PFSK-1 (cell line): ENCODE results near the gene RAPGEF2.

ENCODE experiments used
- POLR2AphosphoS5 ChIP-seq: IDR thresholded peaks from 2 replicates; pipeline ENCODE4 v1.6.1; 2012; ENCODE audit warnings: low read depth, mild to moderate bottlenecking, control low read depth, low read length, moderate library complexity
- TAF1 ChIP-seq: IDR thresholded peaks from 2 replicates; pipeline ENCODE4 v1.6.1; 2012; ENCODE audit warnings: low read length, control low read depth, borderline replicate concordance; ENCODE audit not compliant: insufficient read depth

DNA sequence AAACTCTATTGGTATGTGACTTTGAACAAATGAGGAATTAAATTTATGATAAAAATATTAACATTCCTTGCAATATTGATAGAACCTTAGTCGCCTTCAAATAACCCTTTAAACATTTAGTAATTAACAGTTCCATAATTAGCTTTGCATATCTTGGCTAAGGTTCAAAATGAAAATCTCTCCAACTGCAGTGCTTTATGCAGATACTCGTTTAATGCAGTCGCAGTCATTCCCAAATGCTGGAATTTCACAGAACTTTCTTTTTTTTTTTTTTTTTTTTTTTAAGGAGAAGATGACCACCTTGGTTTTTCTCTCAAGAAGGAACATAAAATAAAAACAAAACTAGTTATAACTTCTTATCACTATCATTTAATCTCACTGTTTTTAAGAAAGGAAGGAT lies 5.2 kb downstream of the RAPGEF2 start:
- TF ChIP-seq POLR2AphosphoS5 = no peak
- TF ChIP-seq TAF1 = no peak
